Medulla oblongata (tissue), 1 donor: Measurements from ENCODE around the gene LRRC46.

ENCODE experiments used
- DNase-seq: peaks from one replicate; pipeline ENCODE4 v3.0.0-alpha.2; 2015; ENCODE audit errors: extremely low spot score

Gene LRRC46

GRCh38 chr17:47810200-47810821 is 21.2 kb upstream of the LRRC46 start:
- DNase-seq = no peak

- DNase-seq = no peak
Observed at GRCh38 chr17:47810901-47811635, 20.4 kb upstream of the LRRC46 start.

DNA sequence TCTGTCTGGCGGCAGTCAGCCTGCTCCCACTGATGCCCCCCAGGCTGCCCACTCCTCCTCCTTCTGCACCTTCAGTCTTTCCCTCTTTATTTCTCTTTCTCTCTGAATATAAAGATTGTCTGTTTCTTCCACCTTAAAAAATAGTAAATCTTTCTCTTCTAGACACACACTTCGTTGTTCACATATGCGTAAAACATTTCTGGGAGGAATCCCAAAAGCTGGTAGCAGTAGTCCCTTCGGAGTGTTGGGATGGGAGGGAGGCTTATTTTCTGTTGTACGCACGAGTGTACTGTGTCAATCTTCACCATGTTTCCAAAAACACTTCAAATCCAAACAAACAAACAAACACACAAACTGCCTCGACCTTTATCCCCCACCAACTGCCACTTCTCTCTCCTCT is 19.8 kb upstream of the LRRC46 start:
- no peak for DNase-seq

DNA sequence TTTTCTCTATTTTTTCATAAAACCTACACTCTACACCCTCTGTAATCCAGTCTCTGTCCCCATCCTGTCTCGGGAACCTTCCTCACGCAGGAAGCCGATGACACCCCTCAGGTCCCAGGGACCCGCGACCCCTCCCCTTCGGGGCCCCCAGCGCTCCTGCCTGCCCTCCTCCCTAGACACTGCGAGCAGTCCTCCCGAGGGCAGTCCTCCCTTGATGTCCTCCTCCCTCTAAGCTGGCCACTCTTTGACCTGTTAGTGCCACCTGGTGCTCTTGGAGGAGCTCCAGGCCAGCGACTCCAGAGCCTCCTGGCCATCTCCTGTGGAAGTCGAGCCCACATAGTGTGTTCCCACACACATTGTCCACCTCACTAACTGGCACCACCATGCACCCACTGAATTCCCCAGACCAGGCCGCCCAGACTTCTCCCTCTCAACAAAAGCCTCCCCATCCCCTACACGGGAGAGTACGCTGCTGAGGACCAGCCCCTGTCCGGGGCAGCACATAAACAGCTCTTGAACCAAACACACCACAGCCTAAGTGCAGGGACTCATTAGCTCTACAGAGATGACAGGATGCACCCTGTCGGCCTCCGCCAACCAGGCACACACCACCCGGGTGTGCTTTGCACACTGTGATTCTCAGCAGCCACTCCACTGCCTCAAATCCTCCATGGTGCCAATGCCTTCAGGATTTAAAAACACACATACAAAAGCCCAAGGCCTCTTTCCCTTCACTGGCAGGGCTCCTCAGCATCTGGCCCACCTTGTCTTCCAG is 19.1 kb upstream of the LRRC46 start:
- no peak for DNase-seq

DNA sequence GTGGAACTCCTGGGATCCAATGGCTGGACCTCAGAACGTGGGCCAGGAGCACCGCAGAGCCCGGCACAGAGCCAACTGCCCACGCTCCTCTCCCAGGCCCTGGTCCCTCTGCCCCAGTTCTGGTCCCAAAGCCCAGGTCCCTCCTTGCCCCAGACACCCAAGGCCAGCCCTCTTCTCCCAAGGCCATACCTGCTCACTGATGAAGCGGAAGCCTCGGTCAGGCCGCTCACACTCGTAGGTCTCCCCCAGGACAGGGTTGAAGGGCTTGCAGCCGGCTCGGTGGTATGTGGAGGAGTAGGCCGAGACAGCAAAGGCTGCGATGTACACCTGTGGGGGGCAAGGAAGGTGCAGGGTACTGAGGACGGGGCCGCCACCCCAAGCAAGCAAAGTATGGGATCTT is 18.4 kb upstream of the LRRC46 start:
- no peak for DNase-seq

GRCh38 chr17:47813512-47814031 is 17.9 kb upstream of the LRRC46 start:
- DNase-seq = no peak

DNA sequence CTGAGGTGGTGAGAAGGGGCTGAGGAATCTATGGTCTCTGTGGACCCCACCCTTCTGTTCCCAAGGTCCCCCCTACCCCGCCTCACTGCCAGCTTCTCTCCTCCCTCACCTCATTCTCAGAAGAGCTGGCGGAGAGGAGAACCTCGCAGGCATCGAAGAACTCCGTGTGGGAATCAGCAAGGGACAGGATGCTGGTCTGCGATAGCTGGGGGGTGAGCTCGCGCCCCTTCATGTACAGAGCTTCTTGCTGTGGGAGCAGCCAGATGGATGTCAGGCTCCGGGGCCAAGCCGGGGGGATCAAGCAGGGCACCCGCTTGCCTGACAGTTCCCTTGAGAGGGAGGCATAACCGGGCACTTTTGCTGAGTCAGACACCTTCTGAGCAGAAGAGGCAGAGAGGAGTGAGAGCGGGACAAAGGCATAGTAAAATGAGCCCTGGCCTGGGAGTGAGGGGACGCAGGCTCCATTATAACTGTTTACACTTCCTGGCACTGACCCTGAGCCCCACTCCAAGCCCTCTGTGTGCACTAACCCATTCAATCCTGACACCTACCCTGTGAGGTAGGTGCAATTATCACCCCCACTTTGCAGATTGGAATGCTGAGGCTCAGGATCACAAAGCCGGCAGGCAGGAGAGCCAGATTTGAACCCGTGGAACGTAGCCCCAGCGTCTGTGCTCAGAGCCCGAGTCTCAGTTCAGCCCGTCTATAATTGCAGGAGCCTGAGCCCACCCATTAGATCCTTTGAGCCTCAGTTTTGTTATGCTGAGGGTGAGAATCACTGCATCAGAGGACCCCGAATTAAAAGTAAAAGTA is 16.2 kb upstream of the LRRC46 start:
- no peak for DNase-seq

DNA sequence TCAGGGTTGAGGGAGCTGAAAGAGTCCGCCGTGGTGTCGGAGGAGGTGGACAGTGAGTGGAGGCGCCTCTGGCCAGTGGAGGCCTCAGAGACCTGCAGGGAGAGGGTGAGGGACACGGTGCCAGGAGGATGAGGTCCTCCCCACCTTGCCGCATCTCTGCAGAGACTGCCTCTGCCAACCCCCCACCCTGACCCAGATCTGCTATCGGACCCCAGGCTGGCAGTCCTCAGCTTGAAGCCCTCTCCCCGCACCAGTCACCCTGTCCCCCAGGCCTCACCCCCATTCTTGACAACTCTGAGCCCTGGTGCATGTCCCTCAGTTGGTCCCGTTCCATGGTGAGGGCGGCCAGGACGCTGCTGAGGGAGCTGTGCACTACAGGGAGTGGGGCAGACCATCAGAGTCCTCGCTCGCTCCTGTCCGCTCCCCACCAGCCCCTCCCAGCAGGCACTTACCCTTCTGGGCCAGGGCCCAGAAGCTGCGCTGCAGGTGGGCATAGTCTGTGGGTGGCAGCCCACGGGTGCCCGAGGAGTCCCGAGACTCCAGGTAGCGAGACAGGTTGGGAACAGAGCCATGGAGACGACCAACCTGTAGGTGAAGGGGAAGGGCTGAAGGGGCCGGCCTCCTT is 15.2 kb upstream of the LRRC46 start:
- DNase-seq = no peak

DNA sequence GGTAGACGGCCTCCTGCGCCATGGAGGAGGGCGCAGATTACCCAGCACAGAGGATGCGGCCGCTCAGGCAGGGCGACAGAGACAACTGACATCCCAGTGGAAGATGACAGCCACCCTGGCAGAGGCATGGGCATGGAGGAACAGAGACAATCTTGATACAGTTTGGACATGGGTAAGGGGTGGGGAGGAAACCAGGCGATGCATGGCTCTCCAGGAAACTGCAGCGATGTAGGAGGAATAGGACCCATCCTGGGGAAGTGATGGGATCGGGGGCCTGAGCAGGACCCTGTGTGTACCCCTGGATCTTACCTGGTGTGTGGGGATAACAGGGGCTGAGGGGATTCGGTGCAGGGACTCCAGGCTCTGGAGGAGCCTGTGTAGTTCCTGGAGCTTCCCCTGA is 14.5 kb upstream of the LRRC46 start:
- no peak for DNase-seq

GRCh38 chr17:47818002-47818695 is 13.3 kb upstream of the LRRC46 start:
- DNase-seq = no peak

DNA sequence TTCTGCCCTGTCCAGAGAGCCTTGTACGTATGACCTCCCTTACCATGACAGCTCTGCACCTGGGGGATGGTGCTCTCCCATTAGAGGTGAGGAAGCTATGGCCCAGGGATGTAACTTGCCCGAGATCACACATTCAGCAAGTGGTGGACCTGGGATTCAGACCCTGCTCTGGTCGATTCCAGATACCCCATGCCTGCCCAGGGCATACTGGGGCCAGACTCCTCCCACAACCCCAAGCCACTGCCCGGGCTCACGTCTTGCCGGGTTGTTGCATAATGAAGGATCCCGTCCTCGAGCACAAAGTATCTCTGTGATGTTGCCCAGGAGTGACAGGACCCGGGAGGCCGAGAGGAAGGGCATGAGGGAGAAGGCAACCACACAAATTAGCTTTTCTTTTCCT is 12.0 kb upstream of the LRRC46 start:
- DNase-seq = no peak

DNA sequence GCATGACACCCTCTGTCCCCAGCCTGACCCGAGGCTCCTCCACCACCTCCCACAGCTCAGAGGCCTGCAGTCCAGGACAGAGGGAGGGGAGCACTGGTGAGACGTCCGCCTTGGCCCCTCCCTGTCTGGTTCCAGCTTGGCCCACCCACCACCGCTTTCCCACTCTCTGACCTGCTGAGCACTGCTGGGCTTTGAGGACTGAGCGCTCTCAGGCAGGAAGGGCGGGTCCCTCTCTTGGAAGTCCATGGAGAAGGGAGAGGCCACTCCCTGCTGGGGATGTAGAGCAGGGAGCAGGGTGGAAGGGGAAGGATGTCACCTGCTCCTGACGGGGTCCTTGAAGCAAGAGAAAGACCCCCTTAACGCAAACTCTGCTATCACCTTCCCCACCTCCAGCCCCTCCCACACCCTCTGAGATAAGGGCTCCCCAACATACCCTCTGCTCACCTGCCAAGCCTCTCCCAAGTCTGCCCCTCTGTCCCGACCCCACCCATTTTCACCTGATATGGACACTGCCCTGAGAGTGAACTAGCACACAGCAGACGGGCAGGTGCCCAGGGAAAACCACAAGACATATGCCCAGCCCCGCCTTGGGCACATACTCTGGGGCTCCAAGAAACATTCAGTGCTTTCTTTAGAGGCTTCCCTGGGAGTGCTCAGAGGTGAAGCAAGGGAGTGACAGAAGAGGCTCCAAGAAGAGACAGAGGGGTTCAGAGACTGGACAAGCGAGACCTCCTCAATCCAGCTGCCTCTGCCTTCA is 11.3 kb upstream of the LRRC46 start:
- no peak for DNase-seq

GRCh38 chr17:47821031-47821423 is 10.4 kb upstream of the LRRC46 start:
- DNase-seq = no peak

DNA sequence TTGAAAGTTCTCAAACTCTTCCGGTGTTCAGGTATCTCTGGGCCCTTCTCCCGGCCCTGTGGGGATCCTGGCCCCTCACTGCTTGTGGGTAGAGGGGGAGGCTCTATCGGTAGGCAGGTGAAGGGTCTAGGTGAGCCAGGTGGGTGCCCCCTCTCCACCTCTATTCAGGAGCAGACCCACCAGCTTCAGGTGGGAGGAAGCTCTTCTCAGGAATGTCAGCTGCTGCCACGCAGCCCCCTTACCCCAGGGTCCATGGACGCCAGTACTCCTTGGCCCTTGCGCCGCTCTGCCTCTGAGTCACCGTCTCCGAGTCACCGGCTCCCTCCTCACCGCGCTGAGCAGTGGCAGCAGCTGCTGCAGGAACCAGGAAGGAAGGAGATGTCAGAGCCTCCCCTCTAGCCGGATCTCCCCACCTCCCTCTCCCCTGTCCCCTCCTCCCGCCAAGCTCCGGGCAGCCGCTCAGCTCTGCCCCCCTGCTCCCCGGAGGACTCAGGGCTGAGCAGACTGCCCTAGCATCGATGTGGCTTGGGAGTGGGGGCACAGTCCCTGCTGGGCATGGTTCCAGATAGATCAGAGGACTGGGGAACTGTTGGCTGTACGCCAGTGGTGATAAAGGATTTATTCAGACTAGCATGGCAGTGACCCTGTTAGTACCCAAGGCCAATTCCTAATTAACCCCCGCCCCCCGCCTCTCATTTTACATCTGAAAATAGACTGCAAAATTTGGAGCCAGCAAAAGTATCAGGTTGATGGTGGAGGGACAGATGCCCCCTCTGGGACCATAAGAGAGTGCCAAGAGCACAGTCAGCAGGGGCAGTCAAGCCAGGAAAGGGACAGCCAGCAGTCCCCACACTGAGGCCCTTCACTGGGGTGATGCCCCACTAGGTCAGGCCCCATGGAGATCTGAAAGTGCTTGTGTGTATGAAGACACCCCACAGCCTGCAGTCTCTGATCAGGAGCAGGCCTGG is 9.8 kb upstream of the LRRC46 start, which contains the start of gene OSBPL7:
OSBPL7 (minus strand) TSS at position 371 of the 968 bp plus-strand sequence. CDS start 1,516 bp downstream, outside the sequence.
- DNase-seq = peak; percentile 83

DNA sequence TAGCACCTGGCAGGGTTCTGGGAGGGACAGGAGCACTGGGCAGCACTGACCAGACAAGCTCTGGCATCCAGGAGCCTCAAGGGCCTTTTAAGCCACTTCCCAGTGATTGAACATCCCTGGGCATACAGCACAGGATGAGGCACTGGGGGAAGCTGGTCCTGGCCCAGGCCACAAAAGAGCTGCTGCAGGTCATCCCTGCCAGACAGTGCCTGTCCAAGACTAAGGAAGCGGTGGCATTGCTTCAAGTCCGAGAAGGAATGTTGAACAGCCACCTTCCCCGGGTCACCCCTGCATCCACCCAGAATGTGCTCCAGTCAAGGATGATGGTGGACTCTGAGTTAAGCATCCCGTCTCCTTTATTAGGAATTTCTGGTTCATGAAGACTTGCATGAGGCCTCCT is 8.7 kb upstream of the LRRC46 start:
- DNase-seq = no peak

DNA sequence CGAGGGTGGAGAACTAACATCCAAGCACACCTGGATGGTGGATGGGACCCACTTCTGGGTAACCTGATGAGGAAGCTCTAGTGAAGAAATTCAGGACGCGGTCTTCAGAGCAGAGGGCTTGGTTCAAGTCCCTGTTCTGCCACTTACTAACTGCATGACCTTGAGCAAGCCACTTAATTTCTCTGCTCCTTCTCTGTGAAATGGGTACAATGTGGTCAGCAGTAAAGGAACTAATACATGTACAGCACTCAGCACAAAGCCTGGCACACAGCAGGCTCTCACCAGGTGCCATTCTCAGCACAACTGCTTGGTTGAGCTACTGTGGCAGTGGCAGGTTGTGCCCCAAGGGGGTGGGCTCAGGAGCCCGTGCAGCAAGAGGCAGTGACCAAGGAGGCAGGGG is 8.0 kb upstream of the LRRC46 start:
- DNase-seq = no peak

GRCh38 chr17:47829870-47830269 is 1.6 kb upstream of the LRRC46 start:
- no peak for DNase-seq

GRCh38 chr17:47830396-47831002 is 971 bp upstream of the LRRC46 start:
- no peak for DNase-seq
